Activated effector memory CD4-positive, alpha-beta T cell treated with Interleukin-2 at 50 U/mL for 16 hours (primary cell): ENCODE data around the gene GBGT1.

Source experiments
- DNase-seq: peaks from one replicate; pipeline ENCODE4 v3.0.0-alpha.2; 2020

Gene GBGT1

GRCh38 chr9:133141833-133142595, 21.7 kb downstream of the GBGT1 start:
- peak; percentile 75 for DNase-seq

- DNase-seq, result no peak
These were observed 23.1 kb downstream of the GBGT1 start for GRCh38 chr9:133140606-133141005.

GRCh38 chr9:133140174-133140505, 23.6 kb downstream of the GBGT1 start:
- no peak for DNase-seq

DNA sequence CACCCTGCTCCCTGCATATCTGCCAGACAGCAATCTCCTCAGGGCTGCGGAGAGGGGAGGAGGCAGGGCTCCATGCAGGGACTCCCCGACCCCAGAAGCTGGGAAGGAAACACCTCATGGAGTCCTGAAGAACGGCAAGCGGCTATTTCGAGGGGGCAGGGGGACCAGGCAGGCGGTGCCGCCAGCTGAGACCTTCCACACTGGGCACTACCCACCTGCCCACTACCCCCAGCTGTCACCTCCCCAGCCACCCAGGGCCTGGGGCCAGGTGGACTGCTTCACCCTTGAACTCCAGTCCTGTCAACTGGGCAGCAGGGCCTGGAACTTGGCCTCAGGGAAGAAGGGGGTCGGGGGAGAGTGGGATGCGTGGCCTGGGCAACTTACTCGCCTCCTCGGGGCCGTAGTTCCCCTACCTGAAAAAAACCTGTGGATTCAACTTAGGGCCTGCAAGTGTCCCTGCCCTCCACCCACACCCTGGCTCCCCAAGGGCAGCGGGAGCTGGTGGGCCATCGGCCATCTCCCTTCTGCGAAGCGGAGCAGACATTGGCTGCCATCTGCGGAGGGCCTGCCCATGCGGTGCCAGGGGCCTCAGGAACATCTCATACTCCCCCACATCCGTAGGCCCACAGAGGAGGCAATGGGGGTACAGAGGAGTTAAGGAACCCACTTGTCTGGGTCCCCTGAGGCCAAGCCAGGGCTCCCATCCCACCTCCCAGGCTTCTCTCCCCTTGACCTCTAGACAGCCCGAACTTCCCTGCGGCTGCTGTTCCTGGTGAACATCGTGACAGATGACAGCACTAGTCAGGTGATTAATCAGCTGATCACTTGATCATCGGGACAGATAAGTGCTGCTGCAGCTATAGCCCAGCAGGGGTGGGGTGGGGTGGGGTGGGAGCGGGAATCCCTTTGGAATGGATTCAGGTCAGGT, 24.2 kb downstream of the GBGT1 start:
- no peak for DNase-seq

DNA sequence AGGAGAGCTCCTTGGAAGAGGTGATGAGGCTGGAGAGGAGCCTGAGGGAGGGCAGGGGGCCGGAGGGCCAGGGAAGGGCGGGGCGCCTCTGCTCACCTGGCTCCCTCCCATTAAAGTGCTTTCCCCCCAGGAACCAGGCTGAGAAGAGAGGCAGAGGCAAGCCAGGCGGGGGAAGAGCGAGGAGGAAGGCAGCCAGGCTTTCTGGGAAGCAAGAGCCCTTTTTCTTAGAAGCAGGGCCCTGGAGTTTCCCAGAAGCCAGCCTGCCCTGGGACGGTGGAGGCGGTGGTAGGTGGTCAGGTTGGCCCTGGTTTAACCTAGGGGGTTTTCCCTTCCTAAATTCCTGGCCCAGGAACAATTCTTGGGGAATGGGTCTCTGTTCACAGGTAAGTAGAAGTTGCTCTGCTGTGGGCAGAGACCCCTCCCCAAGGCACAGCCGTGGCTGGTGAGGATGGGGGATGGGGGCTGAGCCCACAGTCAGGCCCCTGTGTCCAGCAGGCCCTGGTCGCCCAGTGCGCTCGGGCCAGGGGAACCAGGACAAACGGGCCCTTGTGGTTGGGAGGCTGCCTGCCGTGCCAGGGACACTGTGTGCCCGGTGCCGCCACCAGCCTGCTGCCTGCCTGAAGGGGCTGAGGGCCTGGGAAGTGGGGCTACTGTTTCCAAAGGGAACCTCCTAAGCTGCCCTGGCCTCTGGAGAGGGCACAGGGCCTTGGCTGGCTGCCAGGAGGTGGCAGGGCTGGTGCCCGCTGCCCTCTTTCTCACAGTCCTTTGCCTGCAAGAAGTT, 26.1 kb downstream of the GBGT1 start:
- no peak for DNase-seq

- DNase-seq, result peak; percentile 60
These were observed 28.5 kb downstream of the GBGT1 start for GRCh38 chr9:133135146-133135745.

DNA sequence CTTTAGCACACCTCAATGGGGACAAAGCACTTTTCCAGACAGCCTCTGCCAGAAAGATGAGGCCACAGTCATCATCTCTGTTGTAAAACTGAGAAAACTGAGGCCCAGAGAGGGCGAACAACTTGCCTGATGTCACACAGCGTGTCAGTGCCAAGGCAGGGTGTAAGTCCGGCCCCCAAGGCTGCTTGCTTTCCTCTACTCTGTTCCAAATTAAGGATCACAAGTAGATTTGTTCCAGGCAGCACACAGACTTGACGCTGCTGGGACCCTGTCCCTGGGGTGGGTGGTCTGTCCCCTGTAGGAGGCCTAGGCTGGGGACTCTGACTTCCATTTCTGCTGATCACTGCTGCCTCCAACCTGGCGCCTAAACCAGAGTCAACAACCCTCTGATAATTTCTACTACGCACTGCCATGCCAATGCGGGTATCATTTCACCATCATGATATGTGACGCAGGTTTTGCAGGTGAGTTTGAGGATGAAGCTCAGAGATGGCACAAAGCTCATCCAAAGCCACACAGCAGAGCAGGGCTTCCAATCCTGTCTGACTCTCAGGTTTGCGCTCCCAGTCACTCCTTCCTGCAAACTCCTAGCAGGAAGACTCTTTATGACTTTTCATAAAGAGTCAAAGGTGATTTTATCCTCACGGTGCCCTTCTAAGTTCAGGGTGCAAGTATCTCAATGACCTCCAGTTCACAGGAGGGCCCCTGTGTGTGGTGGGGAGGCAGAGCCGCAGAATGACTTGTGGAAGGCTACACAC, 29.1 kb downstream of the GBGT1 start:
- no peak for DNase-seq

- peak; percentile 86 for DNase-seq
These were observed 29.9 kb downstream of the GBGT1 start for GRCh38 chr9:133133681-133134387.

- DNase-seq, result no peak
These were observed 31.5 kb downstream of the GBGT1 start for GRCh38 chr9:133132174-133132573.

DNA sequence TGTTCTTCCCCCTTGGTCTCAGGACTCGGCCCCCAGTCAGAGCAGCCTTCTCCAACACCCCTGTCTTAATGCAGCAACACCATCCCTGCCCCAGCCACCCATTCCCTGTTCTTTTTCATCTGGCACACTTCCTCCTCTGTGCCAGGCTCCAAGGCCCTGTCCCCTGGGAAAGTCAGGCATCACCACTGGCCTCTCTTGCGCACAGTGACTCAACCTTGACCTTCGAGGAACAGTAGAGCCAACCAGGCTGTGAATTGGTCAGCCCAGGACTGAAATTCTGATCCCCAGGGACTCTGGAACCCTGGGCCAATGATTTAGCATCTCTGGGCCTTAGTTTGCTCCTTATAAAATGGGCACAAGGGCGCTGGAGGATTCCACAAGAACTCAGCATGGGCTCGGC, 32.2 kb downstream of the GBGT1 start:
- no peak for DNase-seq

DNA sequence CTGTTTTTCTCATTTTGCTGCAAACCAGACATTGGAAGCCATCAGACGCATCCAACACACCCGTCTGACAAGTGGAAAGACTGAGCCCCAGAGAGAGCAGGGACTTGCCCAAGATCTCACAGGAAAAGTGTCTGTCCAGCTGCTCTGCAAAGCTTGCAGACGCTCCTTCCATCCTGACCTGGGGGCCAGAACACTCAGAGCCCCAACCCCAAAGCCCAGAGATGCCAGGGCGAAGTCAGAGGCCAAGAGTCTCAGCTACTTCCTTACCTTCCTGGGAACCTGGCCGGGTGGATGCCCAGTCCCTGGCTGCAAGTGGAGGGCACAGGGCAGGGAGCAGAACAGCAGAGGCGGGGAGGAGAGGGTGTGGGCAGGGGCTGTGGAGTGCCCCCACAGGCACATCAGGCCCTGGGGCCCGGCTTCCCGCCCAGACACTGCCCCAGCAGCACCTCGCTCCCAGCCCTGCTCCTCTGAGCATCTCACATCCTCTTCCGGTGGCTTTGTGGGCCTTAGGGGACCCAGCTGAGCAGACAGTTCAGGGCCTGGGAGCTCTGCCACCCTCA, 32.9 kb downstream of the GBGT1 start:
- peak; percentile 66 for DNase-seq

GRCh38 chr9:133129001-133129795, 34.5 kb downstream of the GBGT1 start:
- no peak for DNase-seq

DNA sequence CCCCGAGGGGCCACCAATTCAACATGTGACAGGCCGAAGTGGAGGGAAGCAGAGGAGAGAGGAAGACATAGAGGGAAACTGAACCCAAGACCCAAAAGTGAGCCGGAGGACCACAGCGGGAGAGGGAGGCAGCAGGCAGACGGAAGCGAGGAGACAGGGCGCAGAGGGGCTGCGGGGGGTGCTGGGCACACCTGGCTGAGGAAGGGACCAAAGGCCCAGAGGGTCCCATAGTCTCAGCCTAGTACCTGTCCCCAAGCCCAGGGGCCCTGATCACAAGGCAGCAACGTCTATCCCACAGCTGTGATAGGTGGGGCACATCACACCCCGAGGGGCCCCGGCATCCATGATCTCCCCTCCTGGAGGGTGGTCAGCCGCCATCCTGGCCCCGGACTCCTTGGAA, 35.6 kb downstream of the GBGT1 start:
- no peak for DNase-seq

DNA sequence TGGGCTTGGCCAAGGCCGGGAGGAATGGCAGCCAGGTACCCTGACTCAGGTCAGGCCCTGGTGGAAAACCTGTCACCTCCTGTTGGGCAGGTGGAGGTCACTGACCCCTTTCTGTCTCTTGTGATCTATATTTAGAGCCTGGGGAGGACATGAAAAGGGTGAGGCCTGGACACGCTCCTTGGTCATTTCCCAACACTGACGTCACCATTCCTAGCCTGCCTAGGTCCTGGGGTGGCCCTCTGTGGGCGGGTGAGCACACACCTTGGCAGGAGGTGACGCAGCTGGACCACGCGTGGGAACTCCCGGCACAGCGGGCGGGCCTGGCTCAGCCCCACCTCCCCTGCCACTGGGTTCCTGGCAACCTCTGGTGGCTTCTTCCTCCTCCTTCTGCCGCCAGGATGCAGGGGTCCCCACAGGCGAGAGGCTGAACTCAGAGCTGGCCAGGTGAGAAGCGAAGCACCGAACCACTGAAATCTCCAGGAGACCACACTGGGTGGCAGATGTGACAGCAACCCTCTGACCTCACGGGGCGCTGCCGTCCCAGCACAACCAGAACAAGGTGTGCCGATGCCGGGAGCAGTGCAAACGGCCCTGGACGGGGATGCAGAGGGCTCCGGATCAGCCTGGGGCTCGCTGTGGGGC, 36.3 kb downstream of the GBGT1 start:
- peak; percentile 35 for DNase-seq

DNA sequence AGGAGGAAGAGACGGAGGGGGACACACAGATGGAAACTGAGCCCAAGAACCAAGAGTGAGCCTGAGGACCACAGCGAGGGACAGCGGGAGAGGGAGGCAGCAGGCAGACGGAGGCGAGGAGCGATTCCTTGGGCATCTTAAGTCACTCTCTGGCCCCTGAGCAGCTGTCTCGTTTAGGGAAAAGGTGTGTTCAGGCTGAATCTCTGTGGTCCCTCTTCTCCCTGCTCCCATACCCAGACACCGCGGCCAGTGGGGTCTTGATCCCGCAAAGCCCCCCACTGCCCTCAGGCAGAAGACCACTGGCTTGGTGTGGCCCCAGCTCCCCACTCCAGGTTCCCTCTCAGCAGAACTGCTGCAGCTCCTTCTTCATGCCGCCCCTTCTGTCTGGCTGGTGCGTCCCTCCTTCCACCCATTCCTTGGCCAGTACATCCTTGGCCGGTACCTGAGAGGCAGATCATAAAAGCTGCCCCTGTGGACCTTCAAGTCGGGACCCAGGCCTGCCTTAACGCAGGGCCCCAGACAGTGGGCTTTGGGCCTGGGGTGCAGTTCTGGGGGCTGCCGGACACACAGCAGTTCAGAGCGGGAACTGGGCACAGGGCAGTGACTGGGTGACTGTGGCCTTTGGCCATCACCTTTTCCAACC, 36.9 kb downstream of the GBGT1 start:
- DNase-seq, result no peak

DNA sequence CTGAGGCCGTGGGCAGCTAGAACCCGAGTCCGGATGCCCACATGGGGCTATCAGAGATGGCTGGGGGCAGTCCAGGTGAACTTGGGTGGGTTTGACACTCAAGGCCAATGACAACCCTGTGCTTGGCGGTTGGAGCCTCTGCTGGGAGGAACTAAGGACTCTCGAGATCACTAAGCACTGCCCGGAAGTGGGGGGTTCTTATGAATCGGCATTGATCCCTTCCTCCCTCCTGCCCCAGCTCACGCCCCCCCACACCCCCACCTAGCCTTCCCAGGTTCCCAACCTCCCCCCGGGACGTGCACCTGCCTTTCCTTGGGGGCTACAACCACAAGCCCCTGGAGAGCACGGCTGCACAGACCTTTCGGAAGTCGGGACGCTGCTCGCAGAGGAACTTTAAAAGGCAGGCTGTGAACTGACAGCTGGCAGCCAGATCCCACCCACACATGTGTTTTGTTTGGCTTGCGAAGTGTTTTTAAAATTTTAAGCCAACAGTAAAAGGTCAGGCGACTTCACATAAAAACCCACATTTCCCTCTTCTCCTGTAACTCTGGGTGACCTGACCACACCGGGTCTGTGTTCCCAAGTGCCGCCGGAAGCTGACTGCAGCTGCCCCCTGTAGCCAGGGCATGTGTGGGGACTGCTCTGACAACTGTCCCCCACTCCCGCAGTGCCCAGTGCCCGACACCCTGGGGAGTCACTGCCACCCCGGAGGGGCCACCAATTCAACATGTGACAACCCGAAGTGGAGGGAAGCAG, 37.6 kb downstream of the GBGT1 start:
- DNase-seq, result no peak

DNA sequence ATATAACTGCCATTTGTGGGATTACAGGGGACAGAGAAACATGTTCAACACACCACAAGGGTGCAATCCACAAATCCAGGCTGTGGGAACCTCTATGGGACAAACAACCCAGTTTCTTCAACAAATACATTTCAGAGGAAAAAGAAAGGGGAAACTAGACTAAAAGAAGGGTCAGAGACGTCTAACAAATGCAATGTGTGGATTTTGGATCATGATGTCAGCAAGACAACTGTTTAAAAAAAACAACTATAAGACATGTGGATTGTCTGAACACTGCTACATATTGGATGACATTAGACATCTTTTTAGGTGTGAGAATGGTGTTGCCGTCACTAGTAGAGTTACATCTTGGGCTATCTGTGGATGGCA, 38.8 kb downstream of the GBGT1 start:
- DNase-seq, result no peak

DNA sequence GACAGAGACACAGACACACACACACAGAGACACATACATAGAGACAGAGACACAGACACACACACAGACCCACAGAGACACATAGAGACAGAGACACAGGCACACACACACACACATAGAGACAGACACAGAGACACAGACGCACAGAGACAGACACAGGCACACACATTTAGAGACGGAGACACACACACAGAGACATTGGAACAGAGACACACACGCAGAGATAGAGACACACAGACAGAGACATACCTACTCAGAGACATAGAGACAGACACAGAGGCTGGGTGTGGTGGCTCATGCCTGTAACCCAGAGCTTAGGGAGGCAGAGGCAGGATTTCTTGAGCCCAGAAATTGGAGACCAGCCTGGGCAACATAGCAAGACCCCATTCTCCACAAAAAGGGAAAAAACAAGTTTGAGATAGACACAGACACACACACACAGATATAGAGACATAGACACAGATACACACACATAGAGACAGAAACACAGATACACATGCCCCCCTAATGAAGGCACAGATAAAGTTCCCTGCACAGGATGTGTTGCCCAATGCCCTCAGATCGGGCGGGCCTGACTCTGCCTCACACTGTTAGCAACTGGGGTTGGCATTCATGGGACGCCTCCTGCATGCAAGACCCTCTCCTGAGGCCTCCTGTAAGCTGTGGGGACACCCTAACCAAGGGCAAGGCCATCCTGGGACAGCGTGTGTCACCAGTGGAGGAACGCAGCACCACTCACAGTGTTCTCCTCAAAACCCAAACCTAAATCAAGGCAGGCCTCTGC, 39.4 kb downstream of the GBGT1 start:
- DNase-seq, result no peak
